HEK293 (cell line): ENCODE data around the gene ZNF836.
A peak's percentile ranks its signal among the peaks of the same experiment; 100 is the strongest.

ENCODE experiments used
- CTCF ChIA-PET: fragments of 350-600 bp; formaldehyde crosslinking; extraction: SDS; loops from one replicate; lab custom pipeline; 2021; ENCODE audit warnings: antibody characterized with exemption; lab: Yijun Ruan, JAX
- POLR2A ChIA-PET: fragments of 300-600 bp; formaldehyde crosslinking; extraction: SDS; loops from one replicate; lab custom pipeline; 2020; ENCODE audit warnings: antibody characterized with exemption, inconsistent platforms; lab: Yijun Ruan, JAX
- H3K27ac ChIP-seq: fragments of 200-500 bp; sonication (Bioruptor generic); 2 replicates; pipeline ENCODE4 v1.5.1; 2014; ENCODE audit warnings: low read depth, low read length, control low read depth, inconsistent platforms; ENCODE audit errors: extremely low read depth
- H3K36me3 ChIP-seq, 2 experiments: fragments of 200-500 bp in 1 of 2; sonication (Bioruptor generic) in 1 of 2; 1 replicate in 1 of 2; 2 replicates in 1 of 2; pipeline ENCODE4 v1.5.1; 2014 to 2017; ENCODE audit warnings: inconsistent platforms in 2 of 2, low read length in 2 of 2; ENCODE audit not compliant: control insufficient read depth in 2 of 2, insufficient read depth in 1 of 2
- H3K4me1 ChIP-seq: fragments of 200-500 bp; sonication (Bioruptor generic); 2 replicates; pipeline ENCODE4 v1.5.1; 2014; ENCODE audit warnings: mild to moderate bottlenecking, low read length, inconsistent platforms; ENCODE audit not compliant: control insufficient read depth, insufficient read depth
- H3K4me3 ChIP-seq: 2 replicates; pipeline ENCODE4 v1.5.1; 2011; ENCODE audit warnings: low read depth, mild to moderate bottlenecking, control low read depth, low read length, moderate library complexity
- H3K9me3 ChIP-seq: fragments of 200-500 bp; sonication (Bioruptor generic); 2 replicates; pipeline ENCODE4 v1.5.1; 2014; ENCODE audit warnings: low read depth, low read length, inconsistent platforms; ENCODE audit not compliant: control insufficient read depth, insufficient read depth
- KLF8 ChIP-seq: fragments of 450-650 bp; formaldehyde crosslinking; IDR thresholded peaks from 2 replicates; pipeline ENCODE4 v1.5.1; 2016; ENCODE audit warnings: missing biosample characterization, missing genetic modification characterization
- PBX3 ChIP-seq: sonication (generic); formaldehyde crosslinking; IDR thresholded peaks from 2 replicates; pipeline ENCODE4 v1.8.1; 2022; ENCODE audit warnings: mild to moderate bottlenecking, moderate library complexity, missing genetic modification reagents
- PRDM4 ChIP-seq: fragments of 450-650 bp; formaldehyde crosslinking; IDR thresholded peaks from 2 replicates; pipeline ENCODE4 v1.5.1; 2017; ENCODE audit warnings: missing biosample characterization, missing genetic modification characterization
- ZBTB1 ChIP-seq: fragments of 450-650 bp; formaldehyde crosslinking; IDR thresholded peaks from 2 replicates; pipeline ENCODE4 v1.5.1; 2016; ENCODE audit warnings: missing biosample characterization, missing genetic modification characterization
- ZBTB48 ChIP-seq: fragments of 450-650 bp; formaldehyde crosslinking; IDR thresholded peaks from 2 replicates; pipeline ENCODE4 v1.5.1; 2016; ENCODE audit warnings: missing biosample characterization, missing genetic modification characterization
- ZBTB49 ChIP-seq: fragments of 450-650 bp; formaldehyde crosslinking; IDR thresholded peaks from 2 replicates; pipeline ENCODE4 v1.5.1; 2016; ENCODE audit warnings: missing biosample characterization, missing genetic modification characterization, low read depth
- ZFP3 ChIP-seq: fragments of 450-650 bp; formaldehyde crosslinking; IDR thresholded peaks from 2 replicates; pipeline ENCODE4 v1.5.1; 2016; ENCODE audit warnings: low read depth, missing biosample characterization, missing genetic modification characterization
- ZFP41 ChIP-seq: fragments of 450-650 bp; formaldehyde crosslinking; IDR thresholded peaks from 2 replicates; pipeline ENCODE4 v1.5.1; 2016; ENCODE audit warnings: missing biosample characterization, missing genetic modification characterization, borderline replicate concordance
- ZNF169 ChIP-seq: fragments of 450-650 bp; formaldehyde crosslinking; IDR thresholded peaks from 2 replicates; pipeline ENCODE4 v1.5.1; 2016; ENCODE audit warnings: missing biosample characterization, missing genetic modification characterization
- ZNF174 ChIP-seq: fragments of 450-650 bp; formaldehyde crosslinking; IDR thresholded peaks from 2 replicates; pipeline ENCODE4 v1.5.0; 2017; ENCODE audit warnings: missing biosample characterization, mild to moderate bottlenecking, missing genetic modification characterization
- ZNF175 ChIP-seq: fragments of 450-650 bp; formaldehyde crosslinking; IDR thresholded peaks from 2 replicates; pipeline ENCODE4 v1.5.1; 2016; ENCODE audit warnings: missing biosample characterization, missing genetic modification characterization
- ZNF248 ChIP-seq: fragments of 450-650 bp; formaldehyde crosslinking; IDR thresholded peaks from 2 replicates; pipeline ENCODE4 v1.5.1; 2017; ENCODE audit warnings: missing biosample characterization, missing genetic modification characterization
- ZNF391 ChIP-seq: fragments of 450-650 bp; formaldehyde crosslinking; IDR thresholded peaks from 2 replicates; pipeline ENCODE4 v1.5.1; 2016; ENCODE audit warnings: low read depth, missing biosample characterization, missing genetic modification characterization, borderline replicate concordance
- ZNF398 ChIP-seq: fragments of 450-650 bp; formaldehyde crosslinking; IDR thresholded peaks from 2 replicates; pipeline ENCODE4 v1.5.1; 2017; ENCODE audit warnings: missing biosample characterization, missing genetic modification characterization
- ZNF518A ChIP-seq: fragments of 450-650 bp; formaldehyde crosslinking; conservative IDR thresholded peaks from 2 replicates; pipeline ENCODE4 v1.5.1; 2016; ENCODE audit warnings: low read depth, missing biosample characterization, missing genetic modification characterization
- ZNF785 ChIP-seq: fragments of 450-650 bp; formaldehyde crosslinking; IDR thresholded peaks from 2 replicates; pipeline ENCODE4 v1.5.1; 2016; ENCODE audit warnings: missing biosample characterization, missing genetic modification characterization
- ZNF792 ChIP-seq: fragments of 450-650 bp; formaldehyde crosslinking; IDR thresholded peaks from 2 replicates; pipeline ENCODE4 v1.5.1; 2016; ENCODE audit warnings: missing biosample characterization, missing genetic modification characterization
- ZSCAN23 ChIP-seq: fragments of 450-650 bp; formaldehyde crosslinking; IDR thresholded peaks from 2 replicates; pipeline ENCODE4 v1.5.1; 2016; ENCODE audit warnings: missing biosample characterization, missing genetic modification characterization

ZNF836 gene

GRCh38 chr19:52171321-52172169, at the start of gene ZNF836 (continued):
- TF ChIP-seq ZNF518A (tag by site-specific recombination) (peak; percentile 74), ZNF248 (tag by site-specific recombination) (no peak)

- no peaks in the 10 kb centered on the region for H3K9me3 ChIP-seq
- H3K4me1 ChIP-seq, result no peaks in the 10 kb centered on the region
- ChIA-PET CTCF (no interaction called here), POLR2A (no interaction called here)
- no peak overlapping the region for H3K4me3 ChIP-seq
- TF ChIP-seq ZBTB49 (tag by site-specific recombination) (no peak), ZBTB48 (tag by site-specific recombination) (no peak), ZNF391 (tag by site-specific recombination) (no peak), PRDM4 (tag by site-specific recombination) (no peak), ZNF169 (tag by site-specific recombination) (no peak), ZNF785 (tag by site-specific recombination) (no peak), ZBTB1 (tag by site-specific recombination) (no peak), ZNF398 (tag by site-specific recombination) (no peak), PBX3 (CRISPR knock-in tag) (no peak), ZSCAN23 (tag by site-specific recombination) (no peak), KLF8 (tag by site-specific recombination) (no peak), ZFP41 (tag by site-specific recombination) (no peak), ZNF792 (tag by site-specific recombination) (no peak), ZFP3 (no peak), ZNF175 (tag by site-specific recombination) (no peak), ZNF174 (tag by site-specific recombination) (no peak)
- no peak overlapping the region for H3K27ac ChIP-seq
- peaks cover 97 to 98% of the 10 kb centered on the region in 2 experiments for H3K36me3 ChIP-seq
Observed at GRCh38 chr19:52221031-52221430, 49.6 kb upstream of the ZNF836 start.
